GM12878 (cell line): ENCODE results near the gene SMIM38. TPM values are rescaled to one million over a fixed set of nuclear protein-coding genes. Genes with fewer than 3 reads are reported as not detected.

ENCODE experiments used
- ATAC-seq: fragments of 200-7000 bp; cut with Tn5 transposase; 3 replicates; pipeline ENCODE4 v1.9.1; 2020; ENCODE audit warnings: mild to moderate bottlenecking, moderate library complexity
- BruUV-seq: library from RNA; stranded (reverse); fragments of 400-500 nt; replicated peaks from 2 replicates; lab custom pipeline; 2021; lab: Mats Ljungman, UMichigan
- CTCF ChIA-PET: fragments of 300-600 bp; sonication (Branson Sonifier 250); formaldehyde crosslinking; extraction: SDS; loops from one replicate; lab custom pipeline; 2021; ENCODE audit warnings: inconsistent platforms; lab: Yijun Ruan, JAX
- POLR2A ChIA-PET: fragments of 350-600 bp; formaldehyde crosslinking; extraction: SDS; loops from one replicate; lab custom pipeline; 2021; ENCODE audit warnings: inconsistent platforms; lab: Charles Lee
- RAD21 ChIA-PET: fragments of 300-600 bp; sonication (Branson Sonifier 250); formaldehyde crosslinking; loops from one replicate; lab custom pipeline; 2023; ENCODE audit warnings: antibody characterized with exemption; ENCODE audit not compliant: unreplicated experiment; lab: Charles Lee
- SMC1A ChIA-PET: fragments of 300-600 bp; sonication (Branson Sonifier 250); formaldehyde crosslinking; loops from one replicate; lab custom pipeline; 2023; ENCODE audit not compliant: unreplicated experiment, uncharacterized antibody; lab: Charles Lee
- DNase-seq: peaks from one replicate; pipeline ENCODE4 v3.0.0-alpha.2; 2011; ENCODE audit warnings: low read depth, low spot score
- FAIRE-seq: peaks from 3 replicates; lab custom pipeline; 2011; peaks lifted over from hg19 to GRCh38; lab: Jason Lieb, UNC
- H2AFZ ChIP-seq: 2 replicates; pipeline ENCODE4 v1.6.0; 2011; ENCODE audit warnings: low read depth, low read length, control low read depth; ENCODE audit not compliant: control insufficient read depth
- H3K27ac ChIP-seq: 2 replicates; pipeline ENCODE4 v1.5.1; 2011; ENCODE audit warnings: control low read depth; ENCODE audit not compliant: control insufficient read depth, insufficient read depth
- H3K27me3 ChIP-seq, 2 experiments: replicated peaks in 1 of 2; 2 replicates each; pipeline versions ENCODE4 v1.6.0 to v1.6.1; 2011; ENCODE audit warnings: low read length in 1 of 2; ENCODE audit not compliant: control insufficient read depth in 2 of 2, insufficient read depth in 2 of 2
- H3K36me3 ChIP-seq, 2 experiments: 2 replicates each; pipeline ENCODE4 v1.5.1; 2011; ENCODE audit warnings: low read length in 1 of 2; ENCODE audit not compliant: control insufficient read depth in 2 of 2, insufficient read depth in 2 of 2
- H3K4me1 ChIP-seq: 2 replicates; pipeline ENCODE4 v1.6.1; 2011; ENCODE audit warnings: mild to moderate bottlenecking, low read length, moderate library complexity, mixed read lengths; ENCODE audit not compliant: control insufficient read depth, insufficient read depth
- H3K4me2 ChIP-seq: 2 replicates; pipeline ENCODE4 v1.6.0; 2011; ENCODE audit warnings: control low read depth; ENCODE audit not compliant: control insufficient read depth, insufficient read depth
- H3K4me3 ChIP-seq: fragments of 200-600 bp; sonication (generic); 2 replicates; pipeline ENCODE4 v1.5.1; 2016
- H3K79me2 ChIP-seq: 2 replicates; pipeline ENCODE4 v1.6.0; 2011; ENCODE audit warnings: low read length; ENCODE audit not compliant: control insufficient read depth, insufficient read depth
- H3K9ac ChIP-seq: 2 replicates; pipeline ENCODE4 v1.8.0; 2011; ENCODE audit warnings: low read length, control low read depth, mixed read lengths; ENCODE audit not compliant: control insufficient read depth, insufficient read depth
- H3K9me3 ChIP-seq: replicated peaks from 3 replicates; pipeline ENCODE4 v1.5.1; 2011; ENCODE audit warnings: mild to moderate bottlenecking, low read length; ENCODE audit not compliant: control insufficient read depth, insufficient read depth
- H4K20me1 ChIP-seq: 2 replicates; pipeline ENCODE4 v1.6.0; 2011; ENCODE audit not compliant: control insufficient read depth, insufficient read depth
- BACH1 ChIP-seq: fragments of 450-650 bp; IDR thresholded peaks from 2 replicates; pipeline ENCODE4 v1.6.1; 2017; ENCODE audit warnings: mild to moderate bottlenecking, borderline replicate concordance
- EED ChIP-seq: sonication (generic); IDR thresholded peaks from 2 replicates; pipeline ENCODE4 v1.6.1; 2016; ENCODE audit warnings: antibody characterized with exemption, low read depth
- LARP7 ChIP-seq: fragments of 450-650 bp; IDR thresholded peaks from 2 replicates; pipeline ENCODE4 v1.6.1; 2017; ENCODE audit warnings: mild to moderate bottlenecking
- NKRF ChIP-seq: fragments of 450-650 bp; conservative IDR thresholded peaks from 2 replicates; pipeline ENCODE4 v1.6.1; 2017; ENCODE audit warnings: mild to moderate bottlenecking, moderate library complexity
- NR2C1 ChIP-seq: fragments of 450-650 bp; IDR thresholded peaks from 2 replicates; pipeline ENCODE4 v1.6.1; 2017; ENCODE audit warnings: antibody characterized with exemption, mild to moderate bottlenecking, moderate library complexity
- PAX8 ChIP-seq: fragments of 450-650 bp; IDR thresholded peaks from 2 replicates; pipeline ENCODE4 v1.6.1; 2017; ENCODE audit warnings: mild to moderate bottlenecking, moderate library complexity
- SUPT20H ChIP-seq: IDR thresholded peaks from 2 replicates; pipeline ENCODE4 v1.6.1; 2011; ENCODE audit warnings: low read depth, mild to moderate bottlenecking, low read length, moderate library complexity, borderline replicate concordance; ENCODE audit not compliant: control insufficient read depth
- TCF7 ChIP-seq: IDR thresholded peaks from 2 replicates; pipeline ENCODE4 v1.6.1; 2014; ENCODE audit warnings: antibody characterized with exemption, borderline replicate concordance
- ZBTB11 ChIP-seq: fragments of 450-650 bp; formaldehyde crosslinking; IDR thresholded peaks from 2 replicates; pipeline ENCODE4 v1.5.0; 2022; ENCODE audit warnings: mild to moderate bottlenecking, missing genetic modification characterization
- ZBTB33 ChIP-seq: fragments of 450-650 bp; IDR thresholded peaks from 2 replicates; pipeline ENCODE4 v1.6.1; 2017; ENCODE audit warnings: mild to moderate bottlenecking
- ZNF217 ChIP-seq: fragments of 450-650 bp; IDR thresholded peaks from 2 replicates; pipeline ENCODE4 v1.6.1; 2017; ENCODE audit warnings: antibody characterized with exemption, mild to moderate bottlenecking
- WGBS: methylation state at CpG from one replicate; pipeline ENCODE4 v1.1.6; 2016; ENCODE audit warnings: low lambda C conversion rate; ENCODE audit not compliant: insufficient replicate concordance, insufficient coverage; ENCODE audit errors: missing lambda C conversion rate; 5-methylcytosine and 5-hydroxymethylcytosine counted together
- in situ Hi-C: fragments of 300-500 bp; cut with MboI; formaldehyde crosslinking; loops from 9 replicates; pipeline ENCODE4 v1.14.3; 2018; ENCODE audit warnings: mixed read lengths
- intact Hi-C: fragments of 100-400 bp; cut with micrococcal nuclease; formaldehyde crosslinking; loops from one replicate; pipeline ENCODE4 v1.14.2; 2022; ENCODE audit not compliant: unreplicated experiment
- polyA plus RNA-seq, 11 experiments: library from polyadenylated mRNA; depleted of rRNA in 4 of 11; unstranded in 6 of 11; stranded (reverse) in 5 of 11; fragments of >200 nt; fragmentation: Nextera tagmentation in 4 of 11; fragmentation: Illumina TruSeq in 1 of 11; extraction: Ambion mirVana in 4 of 11; extraction: Trizol in 1 of 11; gene quantifications; 1 replicate in 1 of 11; 2 replicates in 10 of 11; pipeline versions ENCODE4 v1.2.1 to v1.2.3, GENCODE V29; 2011 to 2016; ENCODE audit warnings: inconsistent platforms in 2 of 11, missing spikeins in 2 of 11, low read depth in 1 of 11
- total RNA-seq, 4 experiments: library from RNA; depleted of rRNA in 3 of 4; stranded (reverse); fragments of >200 nt in 3 of 4; fragmentation: Illumina TruSeq in 1 of 4; extraction: Trizol in 1 of 4; gene quantifications; 2 replicates each; pipeline versions ENCODE4 v1.2.1 to v1.2.3, GENCODE V29; 2013 to 2021
- TF ChIP-seq, protein P1 (sequence below): fragments of 450-650 bp; IDR thresholded peaks from 2 replicates; pipeline ENCODE4 v1.6.1; 2016; ENCODE audit warnings: mild to moderate bottlenecking, moderate library complexity, borderline replicate concordance

SMIM38 gene
- total and polyA plus RNA-seq, 10 of the 15 experiments (the other 5 are each of a cell fraction or from before 2014, with no cell fraction given): 0.15 to 5.0 (median 2.1) TPM; not detected in 1

GRCh38 chr11:69165775-69166174, 10.0 kb downstream of the SMIM38 start:
- WGBS: 36% methylated on average over 2 of the region's 2 CpGs
- FAIRE-seq: no peak
- TF ChIP-seq, protein P1, sequence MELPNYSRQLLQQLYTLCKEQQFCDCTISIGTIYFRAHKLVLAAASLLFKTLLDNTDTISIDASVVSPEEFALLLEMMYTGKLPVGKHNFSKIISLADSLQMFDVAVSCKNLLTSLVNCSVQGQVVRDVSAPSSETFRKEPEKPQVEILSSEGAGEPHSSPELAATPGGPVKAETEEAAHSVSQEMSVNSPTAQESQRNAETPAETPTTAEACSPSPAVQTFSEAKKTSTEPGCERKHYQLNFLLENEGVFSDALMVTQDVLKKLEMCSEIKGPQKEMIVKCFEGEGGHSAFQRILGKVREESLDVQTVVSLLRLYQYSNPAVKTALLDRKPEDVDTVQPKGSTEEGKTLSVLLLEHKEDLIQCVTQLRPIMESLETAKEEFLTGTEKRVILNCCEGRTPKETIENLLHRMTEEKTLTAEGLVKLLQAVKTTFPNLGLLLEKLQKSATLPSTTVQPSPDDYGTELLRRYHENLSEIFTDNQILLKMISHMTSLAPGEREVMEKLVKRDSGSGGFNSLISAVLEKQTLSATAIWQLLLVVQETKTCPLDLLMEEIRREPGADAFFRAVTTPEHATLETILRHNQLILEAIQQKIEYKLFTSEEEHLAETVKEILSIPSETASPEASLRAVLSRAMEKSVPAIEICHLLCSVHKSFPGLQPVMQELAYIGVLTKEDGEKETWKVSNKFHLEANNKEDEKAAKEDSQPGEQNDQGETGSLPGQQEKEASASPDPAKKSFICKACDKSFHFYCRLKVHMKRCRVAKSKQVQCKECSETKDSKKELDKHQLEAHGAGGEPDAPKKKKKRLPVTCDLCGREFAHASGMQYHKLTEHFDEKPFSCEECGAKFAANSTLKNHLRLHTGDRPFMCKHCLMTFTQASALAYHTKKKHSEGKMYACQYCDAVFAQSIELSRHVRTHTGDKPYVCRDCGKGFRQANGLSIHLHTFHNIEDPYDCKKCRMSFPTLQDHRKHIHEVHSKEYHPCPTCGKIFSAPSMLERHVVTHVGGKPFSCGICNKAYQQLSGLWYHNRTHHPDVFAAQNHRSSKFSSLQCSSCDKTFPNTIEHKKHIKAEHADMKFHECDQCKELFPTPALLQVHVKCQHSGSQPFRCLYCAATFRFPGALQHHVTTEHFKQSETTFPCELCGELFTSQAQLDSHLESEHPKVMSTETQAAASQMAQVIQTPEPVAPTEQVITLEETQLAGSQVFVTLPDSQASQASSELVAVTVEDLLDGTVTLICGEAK: no peak
- no peak for TF ChIP-seq LARP7
- TF ChIP-seq NR2C1: no peak
- TF ChIP-seq ZBTB11 (CRISPR knock-in tag): no peak
- TF ChIP-seq TCF7: no peak
- TF ChIP-seq NKRF: no peak
- TF ChIP-seq BACH1: no peak
- no peak for TF ChIP-seq ZBTB33
- TF ChIP-seq ZNF217: no peak
- TF ChIP-seq EED: no peak
- TF ChIP-seq PAX8: no peak
- TF ChIP-seq SUPT20H: no peak

More at GRCh38 chr11:69165775-69166174, 10.0 kb downstream of the SMIM38 start:
- POLR2A ChIA-PET: interaction anchor here (1.0 to 3.3 kb wide), 5 partner anchors 9 to 133 kb away, joined by 3 to 32 read pairs (median 4); partner anchors contain the start of gene SMIM38
- BruUV-seq: no TSS peak
- Histone ChIP-seq H3K4me3 (no peak overlapping the region), H3K36me3 (no peaks in the 10 kb centered on the region), H3K27me3 (no peaks in the 10 kb centered on the region), H2AFZ (no peak overlapping the region), H3K9me3 (peaks cover 4% of the 10 kb centered on the region), H3K9ac (peak overlapping the region; percentile 71; the same call in 1 of the 2 replicates), H3K4me2 (no peak overlapping the region; the same call in 1 of the 2 replicates), H4K20me1 (no peaks in the 10 kb centered on the region), H3K79me2 (no peaks in the 10 kb centered on the region), H3K27ac (peak overlapping the region; percentile 83), H3K4me1 (peaks cover 21% of the 10 kb centered on the region)
- ATAC-seq (no peak), DNase-seq (no peak)
- SMC1A ChIA-PET: interaction anchor here (1.0 to 3.3 kb wide), 9 partner anchors 10 to 505 kb away, joined by 3 to 35 read pairs (median 7); partner anchors contain the start of gene SMIM38
- CTCF ChIA-PET: interaction anchor here (1.0 to 2.9 kb wide), 2 partner anchors 10 to 19 kb away, joined by 3 to 11 read pairs; partner anchors contain the start of gene SMIM38
- RAD21 ChIA-PET: interaction anchor here (1.1 to 3.0 kb wide), 5 partner anchors 9 to 132 kb away, joined by 3 to 27 read pairs (median 6); partner anchors contain the start of gene SMIM38
- intact Hi-C loops (loop anchor here (2.0 to 5.0 kb wide), 2 partner anchors 58 to 131 kb away; no protein-coding TSS in a partner anchor), in situ Hi-C loops (no loop called here)
